ENCODE data around the gene LRRC26.

The LRRC26 gene

GRCh38 chr9:137150617-137151457, 19.0 kb downstream of the LRRC26 start:
- no peak overlapping the region for H3K4me3 ChIP-seq (ENCODE audit: low read depth in 1 of 2, low read length in 1 of 2)
- H3K9me3 ChIP-seq = no peaks in the 10 kb centered on the region
- H3K27me3 ChIP-seq = peaks cover 77% of the 10 kb centered on the region
- H3K4me1 ChIP-seq (ENCODE audit: control insufficient read depth in 1 of 2, insufficient read depth in 1 of 2, low read depth in 1 of 2, low read length in 1 of 2) = peaks cover 0 to 4% of the 10 kb centered on the region in 2 experiments
- no peaks in the 10 kb centered on the region for H3K36me3 ChIP-seq
- no peak for TF ChIP-seq CTCF (IDR thresholded peaks at IDR 0.05)
- no peak overlapping the region for H3K27ac ChIP-seq

DNA sequence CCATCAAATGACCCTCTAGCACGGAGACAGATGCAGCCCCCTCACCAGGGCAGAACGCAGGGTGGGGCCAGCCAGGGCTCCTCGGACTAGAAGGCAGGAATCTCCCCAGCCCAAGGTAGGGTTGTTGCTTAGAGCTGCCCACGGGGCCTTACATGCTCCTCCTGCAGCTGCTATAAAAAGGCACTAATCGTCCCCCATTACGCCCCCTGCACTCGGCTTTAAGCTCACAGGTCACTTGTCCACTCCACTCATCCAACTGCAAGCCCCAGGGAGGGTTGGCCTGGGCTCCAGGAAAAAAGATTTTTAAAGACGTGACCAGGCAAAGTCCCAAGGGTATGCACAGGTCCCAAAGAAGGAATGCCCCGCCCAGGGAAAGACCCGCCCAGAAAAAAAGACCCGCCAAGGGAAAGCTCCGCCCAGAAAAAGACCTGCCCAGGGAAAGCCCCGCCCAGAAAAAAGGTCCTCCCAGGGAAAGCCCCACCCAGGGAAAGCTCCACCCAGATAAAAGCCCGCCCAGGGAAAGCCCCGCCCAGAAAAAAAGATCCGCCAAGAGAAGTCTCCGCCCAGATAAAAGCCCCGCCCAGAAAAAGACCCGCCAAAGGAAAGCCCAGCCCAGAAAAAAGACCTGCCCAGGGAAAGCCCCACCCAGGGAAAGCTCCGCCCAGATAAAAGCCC, 19.8 kb downstream of the LRRC26 start:
- Histone ChIP-seq H3K27ac (no peak overlapping the region), H3K4me1 (ENCODE audit: control insufficient read depth in 1 of 2, insufficient read depth in 1 of 2, low read depth in 1 of 2, low read length in 1 of 2) (peaks cover 0 to 4% of the 10 kb centered on the region in 2 experiments), H3K4me3 (ENCODE audit: low read depth in 1 of 2, low read length in 1 of 2) (no peak overlapping the region), H3K36me3 (no peaks in the 10 kb centered on the region), H3K9me3 (no peaks in the 10 kb centered on the region), H3K27me3 (peaks cover 73% of the 10 kb centered on the region)
- TF ChIP-seq CTCF (IDR thresholded peaks at IDR 0.05) = no peak

DNA sequence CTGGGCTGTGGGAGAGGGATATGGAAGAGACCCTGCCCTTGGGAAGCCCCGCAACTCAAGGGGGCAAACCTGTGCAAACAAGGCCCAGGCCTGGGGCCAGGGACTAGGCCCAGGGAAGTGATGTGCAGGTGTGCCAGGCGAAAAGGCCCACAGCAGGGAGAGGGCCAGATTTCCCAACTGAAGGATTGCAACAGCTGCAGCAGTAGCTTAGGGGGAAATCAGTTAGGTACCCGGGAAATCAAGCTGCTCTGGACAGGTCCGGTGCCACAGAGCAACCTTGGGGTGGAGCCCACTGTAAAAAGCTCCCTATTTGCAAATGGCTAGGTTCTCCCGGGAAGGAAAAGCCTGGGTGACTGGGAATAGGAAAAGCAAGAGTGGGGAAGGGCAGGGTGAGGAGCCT, 20.5 kb downstream of the LRRC26 start:
- no peak for TF ChIP-seq CTCF (IDR thresholded peaks at IDR 0.05)
- peaks cover 0 to 4% of the 10 kb centered on the region in 2 experiments for H3K4me1 ChIP-seq (ENCODE audit: control insufficient read depth in 1 of 2, insufficient read depth in 1 of 2, low read depth in 1 of 2, low read length in 1 of 2)
- H3K9me3 ChIP-seq = no peaks in the 10 kb centered on the region
- no peak overlapping the region for H3K27ac ChIP-seq
- peaks cover 67% of the 10 kb centered on the region for H3K27me3 ChIP-seq
- H3K36me3 ChIP-seq = no peaks in the 10 kb centered on the region
- no peak overlapping the region for H3K4me3 ChIP-seq (ENCODE audit: low read depth in 1 of 2, low read length in 1 of 2)

GRCh38 chr9:137148661-137149060, 21.2 kb downstream of the LRRC26 start:
- Histone ChIP-seq H3K27me3 (peaks cover 71% of the 10 kb centered on the region), H3K4me3 (ENCODE audit: low read depth in 1 of 2, low read length in 1 of 2) (no peak overlapping the region), H3K36me3 (no peaks in the 10 kb centered on the region), H3K27ac (no peak overlapping the region), H3K4me1 (ENCODE audit: control insufficient read depth in 1 of 2, insufficient read depth in 1 of 2, low read depth in 1 of 2, low read length in 1 of 2) (peaks cover 0 to 4% of the 10 kb centered on the region in 2 experiments), H3K9me3 (no peaks in the 10 kb centered on the region)
- no peak for TF ChIP-seq CTCF (IDR thresholded peaks at IDR 0.05)

GRCh38 chr9:137148242-137148641, 21.6 kb downstream of the LRRC26 start:
- H3K36me3 ChIP-seq = no peaks in the 10 kb centered on the region
- peaks cover 71% of the 10 kb centered on the region for H3K27me3 ChIP-seq
- H3K4me3 ChIP-seq (ENCODE audit: low read depth in 1 of 2, low read length in 1 of 2) = no peak overlapping the region
- peaks cover 0 to 4% of the 10 kb centered on the region in 2 experiments for H3K4me1 ChIP-seq (ENCODE audit: control insufficient read depth in 1 of 2, insufficient read depth in 1 of 2, low read depth in 1 of 2, low read length in 1 of 2)
- H3K9me3 ChIP-seq = no peaks in the 10 kb centered on the region
- TF ChIP-seq CTCF (IDR thresholded peaks at IDR 0.05) = no peak
- no peak overlapping the region for H3K27ac ChIP-seq
